GM18873 (cell line): ENCODE data around the gene ANKRD6.

Experiments used
- ATAC-seq: cut with Tn5 transposase; IDR thresholded peaks from one replicate; pipeline ENCODE4 v1.9.1; 2021; ENCODE audit warnings: mild to moderate bottlenecking, moderate library complexity, moderate number of reproducible peaks; ENCODE audit not compliant: unreplicated experiment, low FRiP score

The ANKRD6 gene

GRCh38 chr6:89464295-89464694, 31.3 kb downstream of the ANKRD6 start:
- ATAC-seq: no peak

- no peak for ATAC-seq
Measured at GRCh38 chr6:89467437-89467836, 34.5 kb downstream of the ANKRD6 start.

GRCh38 chr6:89468998-89469397, 36.0 kb downstream of the ANKRD6 start:
- ATAC-seq: no peak

- ATAC-seq: no peak
Measured at GRCh38 chr6:89471287-89471867, 38.4 kb downstream of the ANKRD6 start.

GRCh38 chr6:89475101-89475500, 42.1 kb downstream of the ANKRD6 start:
- ATAC-seq: no peak

GRCh38 chr6:89475634-89476033, 42.7 kb downstream of the ANKRD6 start:
- ATAC-seq: no peak

- no peak for ATAC-seq
Measured at GRCh38 chr6:89479897-89480296, 46.9 kb downstream of the ANKRD6 start.

GRCh38 chr6:89481695-89482094, 48.7 kb downstream of the ANKRD6 start:
- ATAC-seq: no peak

GRCh38 chr6:89482126-89482525, 49.2 kb downstream of the ANKRD6 start:
- ATAC-seq: no peak

- no peak for ATAC-seq
Measured at GRCh38 chr6:89483111-89483720, 50.3 kb downstream of the ANKRD6 start.

- no peak for ATAC-seq
Measured at GRCh38 chr6:89485320-89485719, 52.4 kb downstream of the ANKRD6 start.

- no peak for ATAC-seq
Measured at GRCh38 chr6:89487864-89488263, 54.9 kb downstream of the ANKRD6 start.

- no peak for ATAC-seq
Measured at GRCh38 chr6:89488438-89488837, 55.5 kb downstream of the ANKRD6 start.

- no peak for ATAC-seq
Measured at GRCh38 chr6:89489078-89489477, 56.1 kb downstream of the ANKRD6 start.

GRCh38 chr6:89492025-89492640, 59.2 kb downstream of the ANKRD6 start:
- ATAC-seq: no peak

GRCh38 chr6:89494131-89494793, 61.3 kb downstream of the ANKRD6 start:
- ATAC-seq: no peak

GRCh38 chr6:89495961-89496535, 63.1 kb downstream of the ANKRD6 start:
- ATAC-seq: no peak

GRCh38 chr6:89500611-89501010, 67.7 kb downstream of the ANKRD6 start:
- no peak for ATAC-seq

GRCh38 chr6:89501222-89501621, 68.3 kb downstream of the ANKRD6 start:
- no peak for ATAC-seq

GRCh38 chr6:89501753-89502152, 68.8 kb downstream of the ANKRD6 start:
- ATAC-seq: no peak

- no peak for ATAC-seq
Measured at GRCh38 chr6:89503641-89504040, 70.7 kb downstream of the ANKRD6 start.
